ENCODE measurements around the gene RPP25L. TPM values are rescaled to one million over a fixed set of nuclear protein-coding genes. Genes with fewer than 3 reads are reported as not detected.

The RPP25L gene
- polyA plus RNA-seq, 3 donors = 22.6 to 33.6 (median 25.8) TPM

DNA sequence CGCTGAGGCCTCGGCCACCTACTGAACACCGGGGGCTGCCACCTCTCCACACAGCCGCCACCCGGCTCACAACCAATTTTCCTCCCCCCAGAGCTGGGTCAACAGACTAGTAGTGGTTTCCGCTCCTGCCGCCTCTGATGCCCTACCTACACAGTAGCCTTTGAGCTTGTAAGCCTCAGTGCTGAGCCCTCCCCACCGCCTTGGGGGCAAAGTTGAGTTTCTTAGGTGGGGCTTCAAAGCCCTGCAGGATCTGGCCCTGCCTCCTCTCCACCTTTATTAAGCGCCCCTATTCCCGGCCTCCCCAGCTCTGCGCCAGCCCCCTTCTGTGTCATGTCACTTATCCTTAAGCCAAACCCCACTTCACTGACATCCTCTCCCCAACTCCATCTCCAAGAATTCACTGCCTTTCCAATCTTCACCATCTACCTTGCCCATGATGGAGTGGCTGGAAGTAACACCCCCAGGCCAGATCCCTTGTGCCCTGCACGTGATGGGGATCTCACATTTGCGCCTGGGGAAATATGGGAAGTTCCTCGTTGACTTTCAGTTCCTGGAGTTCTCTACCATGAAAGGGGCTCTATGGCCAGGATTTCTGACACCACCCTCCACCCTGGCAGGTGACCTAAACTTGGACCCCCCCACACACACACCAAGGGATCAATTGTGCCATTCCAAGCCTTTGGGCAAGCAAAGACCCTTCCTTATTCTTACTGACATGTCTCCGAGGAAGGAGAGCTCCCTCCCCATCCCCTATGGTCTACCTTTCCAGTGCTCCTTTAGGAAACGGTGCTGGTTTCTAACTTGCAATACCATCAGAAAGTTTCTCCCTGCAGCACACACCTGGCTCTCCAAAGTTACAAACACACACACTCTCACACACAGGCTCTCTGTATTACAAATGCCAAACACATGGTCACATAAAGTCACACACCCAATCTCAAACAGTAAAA is 19.7 kb downstream of the RPP25L start:
- no peak for DNase-seq (ENCODE audit: extremely low read depth in 1 of 11, low read depth in 9 of 11, low spot score in 4 of 11)

DNA sequence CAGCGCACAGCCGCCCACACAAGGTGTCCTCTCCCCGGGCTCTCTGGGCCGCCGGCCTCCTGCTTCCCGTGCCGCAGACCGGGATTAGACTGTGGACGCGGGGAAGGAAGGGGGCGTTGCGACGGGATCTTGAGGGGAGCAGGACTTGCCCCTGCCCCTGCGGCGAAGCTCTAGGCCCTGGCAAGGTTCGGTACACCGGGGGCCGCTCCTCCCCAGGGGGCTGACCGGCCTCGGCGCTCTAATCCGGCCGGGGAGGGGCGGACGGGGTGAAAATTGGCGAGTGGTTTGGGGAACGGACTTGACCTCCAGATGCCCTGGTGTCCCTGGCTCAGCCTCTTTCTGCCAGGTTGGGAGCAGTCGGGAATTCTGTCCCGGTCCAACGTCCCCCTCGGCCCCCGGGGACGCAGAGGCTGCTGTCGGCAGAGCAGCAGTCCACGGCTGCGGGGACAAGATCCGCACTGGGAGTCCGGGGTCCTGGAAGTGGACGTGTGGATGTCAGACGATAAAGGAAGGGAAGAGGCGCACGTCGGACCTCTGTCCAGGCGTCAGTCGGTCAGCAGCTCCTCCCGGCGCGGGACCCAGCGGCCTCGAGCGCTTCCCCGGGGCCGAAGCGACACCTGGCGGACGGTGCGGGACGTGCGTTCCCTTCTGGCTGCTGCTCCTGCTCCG is 20.5 kb downstream of the RPP25L start:
- peak in 4 of 11 donors; percentile 69 to 78 (median 71) for DNase-seq (ENCODE audit: extremely low read depth in 1 of 11, low read depth in 9 of 11, low spot score in 4 of 11)

DNA sequence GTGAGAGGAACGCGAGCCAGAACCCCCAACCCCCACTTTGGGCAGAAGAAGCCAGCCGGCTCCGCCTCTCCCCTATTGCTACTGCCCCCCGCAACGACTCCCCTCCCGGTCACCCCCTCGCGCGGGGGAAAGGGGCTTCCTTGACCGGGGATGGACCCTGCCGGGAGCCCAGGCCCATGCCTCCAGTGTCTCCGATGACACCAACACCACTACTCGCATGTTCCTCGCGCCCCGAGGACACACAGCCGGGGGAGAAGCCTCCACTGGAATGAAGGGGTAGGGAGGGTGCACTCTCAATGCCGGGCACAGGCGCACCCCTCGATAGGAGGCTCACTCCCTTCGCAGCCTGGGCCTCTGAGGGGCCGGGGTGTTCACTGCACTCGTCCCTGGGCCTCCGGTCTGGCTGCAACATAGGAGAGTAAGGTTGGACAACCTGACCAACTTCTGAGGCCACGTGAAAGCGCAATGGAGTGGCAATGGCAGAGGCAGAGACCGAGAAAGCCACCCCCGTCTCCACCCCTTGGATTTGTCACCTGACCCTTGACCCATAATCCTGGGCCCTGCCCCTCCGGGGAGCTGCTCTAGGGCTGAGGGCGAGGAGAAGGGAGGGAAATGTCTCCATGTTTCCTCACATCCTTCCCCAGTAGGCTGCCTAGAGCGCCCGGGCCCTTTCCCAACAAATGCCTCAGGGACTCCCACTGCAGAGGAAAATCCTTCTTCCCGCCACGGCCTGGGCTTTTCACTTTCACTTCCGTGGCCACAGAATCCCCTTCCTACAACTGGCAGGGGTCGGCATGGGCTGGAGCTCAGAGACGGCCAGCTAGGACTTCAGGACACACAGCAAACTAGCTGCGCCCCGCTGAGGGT is 21.3 kb downstream of the RPP25L start:
- no peak for DNase-seq (ENCODE audit: extremely low read depth in 1 of 11, low read depth in 9 of 11, low spot score in 4 of 11)

DNA sequence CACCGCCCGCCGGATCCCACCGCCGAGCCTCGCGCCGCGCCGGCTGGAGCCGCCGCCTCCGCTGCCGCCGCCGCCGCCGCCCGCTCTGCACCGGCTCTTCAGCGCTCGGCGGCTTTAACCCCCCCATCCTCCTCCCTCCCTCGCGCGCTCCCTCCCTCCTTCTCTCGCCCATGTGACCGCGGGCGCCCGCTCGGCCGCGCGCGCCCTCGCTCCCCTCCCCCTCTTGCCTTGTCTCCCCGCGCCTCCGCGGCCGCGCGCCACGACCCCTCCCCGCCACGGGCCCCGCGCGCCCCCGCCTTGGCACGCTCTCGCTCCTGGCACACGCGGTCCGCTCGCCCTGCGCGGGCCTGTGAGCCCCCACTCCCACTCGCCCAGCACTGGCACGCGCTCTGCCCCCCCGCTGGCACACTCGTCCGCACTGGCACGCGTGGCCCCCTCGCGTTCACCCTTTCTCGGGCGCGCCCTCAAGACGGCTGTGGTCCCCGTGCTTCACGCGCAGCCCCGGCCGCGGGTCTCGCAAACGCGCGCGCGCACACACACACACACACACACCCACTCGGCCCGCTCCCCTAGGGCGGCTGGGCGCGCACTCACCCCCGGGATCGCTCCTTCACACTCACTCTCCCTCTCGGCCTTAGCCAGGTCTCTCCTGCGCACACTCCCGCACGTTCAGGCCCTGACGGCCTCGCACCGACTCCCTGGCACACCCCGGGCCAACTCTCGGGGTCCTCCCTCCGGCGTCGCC is 22.1 kb downstream of the RPP25L start, which contains the start of gene CNTFR:
Gene CNTFR (minus strand): TSS at position 89 of the 745 bp plus-strand sequence. CDS start 20,743 bp downstream, outside the sequence.
- no peak for DNase-seq (ENCODE audit: extremely low read depth in 1 of 11, low read depth in 9 of 11, low spot score in 4 of 11)

DNA sequence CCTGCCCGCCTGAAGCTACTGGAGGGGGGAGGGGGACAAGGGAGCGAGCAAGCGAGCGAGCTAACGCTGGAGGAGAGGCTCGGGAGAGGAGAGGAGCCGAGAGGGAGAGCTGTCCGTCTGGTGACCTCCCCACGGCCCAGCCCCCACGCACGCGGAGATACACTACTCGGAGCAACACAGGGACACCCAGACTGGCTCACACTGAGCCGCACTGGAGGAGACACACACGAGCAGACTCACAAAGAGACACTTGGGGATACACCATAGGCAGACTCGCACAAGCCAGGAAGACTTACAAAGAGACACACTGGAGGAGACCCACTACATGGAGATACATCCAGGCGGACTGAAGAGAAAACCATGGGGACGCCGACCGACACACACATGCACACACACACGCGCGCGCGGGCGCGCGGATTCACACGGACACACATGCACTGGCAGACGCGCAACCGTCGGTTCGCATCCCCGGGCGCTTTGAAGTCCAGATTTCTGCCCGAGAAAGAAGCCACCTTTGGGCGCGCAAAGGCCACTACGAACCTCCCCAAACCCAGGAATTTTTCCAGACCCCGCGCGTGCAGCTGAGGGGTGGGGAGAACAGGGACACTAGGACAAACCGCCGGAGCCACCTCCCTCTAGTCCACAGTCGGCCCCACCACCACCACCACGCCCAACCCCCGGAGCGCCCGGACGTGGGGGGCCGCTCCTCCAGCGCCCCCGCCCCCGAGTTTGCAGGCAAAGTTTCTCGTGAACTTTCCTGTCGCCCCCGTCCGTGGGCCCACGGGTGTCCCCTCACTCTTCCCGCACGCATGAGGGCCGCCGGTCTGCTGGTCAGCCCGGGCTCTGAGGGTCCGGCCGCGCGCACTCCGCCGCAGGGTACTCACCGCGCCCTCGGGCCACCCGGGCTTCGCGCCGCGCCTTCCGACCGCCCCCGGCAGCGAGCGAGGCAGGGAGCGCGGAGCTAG is 22.9 kb downstream of the RPP25L start:
- DNase-seq (ENCODE audit: extremely low read depth in 1 of 11, low read depth in 9 of 11, low spot score in 4 of 11) = no peak

DNA sequence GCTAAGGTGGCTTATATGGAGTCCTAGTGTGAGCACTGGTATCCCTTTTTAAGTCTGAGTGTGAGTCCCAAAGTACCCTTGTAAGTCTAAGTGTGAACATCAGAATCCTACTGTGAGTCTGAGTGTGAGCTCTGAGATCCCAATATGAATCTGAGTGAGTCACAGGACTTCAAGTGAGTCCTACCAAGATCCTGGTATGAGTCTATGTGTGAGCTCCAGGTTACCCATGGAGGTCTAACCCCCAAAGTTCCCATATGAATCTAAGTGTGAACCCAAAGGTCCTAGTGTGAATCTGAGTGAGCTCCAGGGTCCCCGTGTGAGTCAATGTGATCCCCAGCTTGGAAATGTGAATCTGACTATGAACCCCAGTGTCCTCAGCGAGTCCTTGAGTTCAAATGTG is 24.6 kb downstream of the RPP25L start:
- no peak for DNase-seq (ENCODE audit: extremely low read depth in 1 of 11, low read depth in 9 of 11, low spot score in 4 of 11)

DNA sequence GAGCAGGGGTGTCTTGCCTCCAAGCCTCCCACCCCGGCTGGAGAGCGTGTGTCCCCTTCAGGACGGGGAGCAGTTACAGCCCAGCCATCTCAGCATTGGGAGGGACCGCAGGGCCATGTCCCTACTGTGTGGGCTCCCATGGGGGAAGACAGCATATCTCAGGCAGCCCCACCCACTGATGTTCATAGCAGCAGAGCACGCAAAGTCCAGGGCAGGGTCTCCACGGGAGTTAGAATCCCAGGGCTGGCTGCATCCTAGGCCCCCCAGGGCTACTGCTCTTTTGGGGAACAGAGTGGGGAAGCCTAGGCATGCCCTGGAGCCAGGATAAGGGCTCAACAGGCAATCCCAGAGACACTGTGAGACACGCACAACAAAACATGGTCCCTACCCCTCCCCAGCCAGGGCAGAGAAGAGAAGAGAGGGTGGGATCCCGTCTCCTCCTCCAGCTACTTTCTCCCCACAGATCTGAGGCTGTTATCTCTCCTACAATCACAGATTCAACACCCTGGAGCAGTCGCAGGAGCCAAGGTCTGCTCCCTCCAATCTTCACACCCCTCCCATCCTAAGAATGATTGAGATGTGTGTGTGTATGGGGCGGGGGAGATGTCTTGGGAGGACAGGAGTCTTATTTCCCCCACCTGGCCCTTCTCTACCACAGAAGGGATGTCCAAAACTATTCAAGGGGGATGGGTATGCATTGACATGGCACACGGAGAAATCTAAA is 25.8 kb downstream of the RPP25L start:
- no peak for DNase-seq (ENCODE audit: extremely low read depth in 1 of 11, low read depth in 9 of 11, low spot score in 4 of 11)

DNA sequence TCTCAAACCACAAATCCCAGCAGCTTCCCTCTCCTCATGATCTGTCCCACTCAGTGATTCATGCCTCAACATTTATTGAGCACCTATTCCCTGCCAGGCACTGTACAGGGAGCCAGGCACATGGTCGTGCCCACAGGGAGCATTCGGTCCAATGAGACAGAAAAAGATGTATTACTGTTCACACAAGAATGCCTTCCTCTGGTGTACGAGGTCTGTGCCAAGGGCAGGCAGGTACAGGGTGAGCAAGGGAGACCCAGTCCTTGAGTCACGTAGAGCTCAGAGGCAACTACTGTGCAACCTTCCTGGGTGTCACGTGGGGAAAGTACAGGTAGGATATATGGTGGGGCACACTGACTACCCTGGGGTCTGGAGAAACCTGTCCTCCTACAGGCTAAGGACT is 26.9 kb downstream of the RPP25L start:
- no peak for DNase-seq (ENCODE audit: extremely low read depth in 1 of 11, low read depth in 9 of 11, low spot score in 4 of 11)

DNA sequence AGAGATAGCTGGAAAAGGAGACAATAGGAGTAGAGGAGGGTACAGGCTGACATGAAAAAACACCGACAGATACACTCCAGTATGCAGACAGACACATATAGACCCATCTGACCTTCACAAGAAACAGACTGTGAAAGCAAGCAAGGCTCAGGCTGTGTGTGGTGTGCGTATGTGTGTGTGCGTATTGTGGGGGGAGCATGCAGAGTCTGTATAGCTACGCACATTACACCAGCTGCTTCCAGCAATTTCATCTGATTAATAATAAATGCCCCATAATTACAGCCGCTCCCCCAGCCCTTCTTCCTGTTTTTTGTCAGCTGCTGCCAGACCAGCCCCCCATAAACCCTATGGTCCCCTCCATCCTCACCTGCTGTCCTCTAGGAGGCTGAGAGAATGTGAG is 29.1 kb downstream of the RPP25L start:
- no peak for DNase-seq (ENCODE audit: extremely low read depth in 1 of 11, low read depth in 9 of 11, low spot score in 4 of 11)

DNA sequence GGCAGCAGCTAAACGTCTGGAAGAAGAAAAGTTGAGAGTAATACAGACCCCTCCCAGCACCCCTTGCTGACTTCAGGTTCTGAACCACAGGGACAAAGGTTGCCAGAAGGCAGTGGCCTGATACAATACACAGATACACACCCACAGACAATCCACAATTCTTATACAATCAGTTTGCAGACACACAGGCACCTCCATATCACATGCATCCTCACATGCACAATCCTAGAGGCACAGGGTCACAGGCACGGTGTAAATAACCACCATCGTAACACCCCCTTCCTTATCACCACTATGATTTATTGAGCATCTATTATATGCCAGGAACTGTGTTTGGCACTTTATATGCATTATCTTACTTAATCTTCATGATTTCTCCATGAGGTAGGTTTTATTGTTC is 30.6 kb downstream of the RPP25L start:
- DNase-seq (ENCODE audit: extremely low read depth in 1 of 11, low read depth in 9 of 11, low spot score in 4 of 11) = no peak

DNA sequence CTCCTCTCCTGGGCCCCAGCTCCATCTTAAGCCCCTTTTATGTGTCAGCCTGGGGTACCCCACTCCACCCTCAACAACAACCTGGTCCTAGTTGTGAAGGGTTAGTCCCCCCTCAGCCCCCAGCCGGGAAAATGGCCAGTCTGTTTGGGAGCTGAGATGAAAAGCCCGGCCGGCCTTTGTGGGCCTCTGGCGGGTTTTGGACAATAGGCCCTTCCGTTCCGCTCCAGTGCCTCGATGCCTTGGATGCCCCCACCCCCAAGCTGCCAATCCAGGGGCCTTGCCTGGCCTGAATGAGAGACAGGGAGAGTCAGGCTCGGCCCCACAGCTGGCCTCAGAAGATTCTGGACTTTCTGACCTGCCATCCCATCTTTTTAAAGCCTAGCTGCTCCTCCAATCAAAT is 31.5 kb downstream of the RPP25L start:
- no peak for DNase-seq (ENCODE audit: extremely low read depth in 1 of 11, low read depth in 9 of 11, low spot score in 4 of 11)

DNA sequence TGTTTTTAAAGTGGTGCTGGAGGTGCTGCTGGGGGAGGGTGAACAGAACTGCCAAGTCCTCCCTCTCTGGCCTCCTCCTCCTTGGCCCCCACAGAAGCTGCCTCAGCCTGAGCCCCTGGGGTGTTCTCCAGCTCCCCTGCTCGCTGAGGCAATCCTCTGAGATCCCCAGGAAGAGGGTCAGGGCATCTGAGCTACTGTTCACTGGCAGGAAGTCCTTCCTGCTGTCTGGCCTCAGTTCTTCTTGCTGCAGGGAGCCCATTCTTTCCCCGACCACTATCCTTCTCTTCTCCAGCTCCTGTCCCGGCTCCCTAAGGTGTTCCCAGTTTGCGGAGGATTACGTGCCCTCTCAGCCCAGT is 32.1 kb downstream of the RPP25L start:
- no peak for DNase-seq (ENCODE audit: extremely low read depth in 1 of 11, low read depth in 9 of 11, low spot score in 4 of 11)

DNA sequence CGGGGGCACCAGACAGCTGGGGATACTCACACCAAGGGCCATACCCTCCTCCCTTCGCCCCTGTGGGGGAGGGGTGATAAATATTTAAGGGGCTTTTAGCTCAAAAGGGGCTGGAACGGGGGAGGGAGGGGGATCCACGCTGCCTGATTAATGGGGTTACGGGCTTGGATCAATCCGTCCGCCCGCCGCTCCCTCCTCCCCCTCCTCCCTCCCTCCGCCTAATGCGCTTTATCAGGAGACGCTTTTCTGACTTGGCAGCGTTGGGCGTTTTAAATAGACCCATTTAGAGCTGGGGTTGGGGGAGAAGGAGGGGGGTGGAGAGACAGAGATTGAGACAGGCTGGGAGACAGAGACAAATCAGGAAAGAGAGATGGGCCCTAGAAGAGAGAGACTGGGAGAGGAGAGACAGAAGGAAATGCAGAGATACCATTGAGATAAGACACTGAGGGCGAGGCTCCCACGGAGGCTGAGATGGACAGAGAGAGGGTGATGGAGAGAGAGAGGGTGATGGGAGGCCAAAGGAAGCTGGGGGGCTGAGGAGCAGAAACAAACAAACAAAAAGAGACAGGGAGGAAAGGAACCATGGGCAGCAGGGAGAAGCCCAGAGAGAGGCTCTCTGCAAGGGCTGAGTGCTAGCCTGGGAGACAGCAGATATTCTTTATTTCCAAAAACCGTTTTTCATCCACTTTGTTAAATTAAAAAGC is 32.6 kb downstream of the RPP25L start:
- no peak for DNase-seq (ENCODE audit: extremely low read depth in 1 of 11, low read depth in 9 of 11, low spot score in 4 of 11)

DNA sequence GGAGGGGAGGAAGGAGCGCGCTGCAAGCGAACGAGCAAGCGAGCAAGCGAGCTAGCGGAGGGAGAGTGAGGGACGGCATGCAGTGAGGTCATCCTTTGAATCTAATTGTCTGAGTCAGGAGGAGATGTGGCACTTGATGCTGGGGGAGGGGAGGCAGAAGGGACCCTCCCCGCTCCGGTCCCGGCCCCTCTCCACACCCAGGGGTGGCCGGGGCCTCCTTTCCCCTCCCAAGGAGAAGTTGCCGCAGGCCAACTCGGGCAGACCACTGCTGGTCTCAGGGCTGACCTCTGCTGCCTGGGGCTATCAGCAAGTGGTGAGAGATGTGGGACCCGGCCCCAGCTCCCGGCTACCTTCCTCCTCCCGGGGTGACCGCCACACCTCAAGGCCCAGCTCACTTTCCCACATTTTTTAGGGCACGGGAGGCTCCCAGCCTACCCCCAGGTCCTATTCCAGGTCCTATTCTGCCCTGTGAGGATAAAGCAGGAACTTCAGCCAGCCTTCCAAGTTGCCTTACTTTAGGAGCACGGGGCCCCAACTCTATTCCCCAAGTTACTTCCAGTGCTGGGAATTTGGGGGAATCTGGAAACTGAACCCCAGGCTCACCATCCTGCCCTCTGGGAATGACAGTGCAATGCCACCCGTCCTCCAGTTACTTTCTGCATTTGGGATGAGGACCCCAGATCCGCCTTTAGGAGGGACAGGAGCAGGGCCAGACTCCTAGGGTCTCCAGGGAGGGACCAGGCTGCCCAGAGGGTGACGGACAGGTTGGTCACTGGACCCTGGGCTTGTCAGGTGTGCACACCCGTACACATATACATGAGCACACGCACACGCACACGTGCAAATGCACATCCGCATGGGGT is 33.4 kb downstream of the RPP25L start:
- no peak for DNase-seq (ENCODE audit: extremely low read depth in 1 of 11, low read depth in 9 of 11, low spot score in 4 of 11)

DNA sequence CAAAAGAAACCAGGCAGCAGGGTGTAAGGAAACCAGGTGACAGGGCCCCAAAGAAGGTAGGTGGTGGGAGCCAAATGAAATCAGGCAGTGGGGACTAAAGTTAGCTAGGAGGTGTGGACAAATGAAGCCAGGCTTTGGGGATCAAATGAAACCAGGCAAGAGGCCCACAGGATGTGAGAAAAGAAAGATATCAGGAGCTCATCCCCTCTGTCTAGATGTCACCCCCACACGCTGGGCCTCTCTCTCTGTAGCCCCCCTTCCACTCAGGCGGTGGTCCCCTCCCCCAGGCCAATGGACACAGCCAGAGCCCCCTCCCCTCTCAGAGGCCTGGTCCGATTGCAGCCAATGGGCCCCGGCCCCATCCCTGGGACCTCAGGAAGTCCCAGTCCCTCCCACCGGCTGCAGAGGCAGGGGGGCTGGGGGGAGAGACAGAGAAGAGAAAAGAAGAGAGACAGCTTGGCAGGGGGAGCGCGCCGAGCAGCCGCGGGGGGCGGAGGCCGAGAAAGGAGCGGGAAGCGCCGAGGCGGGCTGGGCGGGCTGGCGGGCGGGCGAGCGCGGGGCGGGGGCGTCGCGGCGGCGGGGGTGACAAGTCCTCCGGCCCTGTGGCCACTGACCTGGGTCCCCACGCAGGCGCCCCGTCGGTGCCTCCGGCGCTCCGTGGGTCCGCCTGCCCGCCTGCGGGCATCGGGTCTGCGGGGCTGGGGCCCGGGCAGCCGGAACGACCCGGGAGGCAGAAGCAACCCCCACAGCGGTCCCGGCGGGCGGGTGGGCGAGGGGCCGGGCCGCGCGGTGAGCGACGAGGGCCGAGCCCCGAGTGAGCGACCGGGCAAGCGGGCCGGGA is 34.3 kb downstream of the RPP25L start:
- peak in 6 of 11 donors; percentile 66 to 84 (median 78) for DNase-seq (ENCODE audit: extremely low read depth in 1 of 11, low read depth in 9 of 11, low spot score in 4 of 11)

Measured in renal cortex interstitium (tissue), 11 donors.